ENCODE results near the gene MPND. TPM values are rescaled to one million over a fixed set of nuclear protein-coding genes. Genes with fewer than 3 reads are reported as not detected.

The MPND gene
- total RNA-seq, 4 donors from 2014 or later: 8.3 to 26.1 (median 20.8) TPM

DNA sequence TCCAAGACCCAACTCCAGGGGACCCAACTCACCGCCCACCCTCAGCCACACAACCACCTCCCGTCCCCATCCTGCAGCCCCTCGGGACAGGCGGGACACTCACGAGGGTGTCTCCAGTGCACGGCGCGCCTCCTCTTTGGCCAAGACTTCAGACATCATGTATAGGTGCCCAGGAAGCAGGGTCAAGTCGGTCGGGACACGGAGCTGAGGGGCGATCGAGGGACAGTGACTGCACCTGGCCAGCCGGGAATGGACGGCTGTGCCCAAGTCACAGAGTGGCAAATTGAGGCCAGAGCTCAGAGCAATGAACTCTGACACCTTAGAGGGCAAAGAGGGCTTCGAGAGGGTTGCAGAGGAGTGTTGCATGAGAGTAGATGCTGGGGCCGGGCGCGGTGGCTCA lies 13.5 kb upstream of the MPND start:
- TF ChIP-seq, protein P1, sequence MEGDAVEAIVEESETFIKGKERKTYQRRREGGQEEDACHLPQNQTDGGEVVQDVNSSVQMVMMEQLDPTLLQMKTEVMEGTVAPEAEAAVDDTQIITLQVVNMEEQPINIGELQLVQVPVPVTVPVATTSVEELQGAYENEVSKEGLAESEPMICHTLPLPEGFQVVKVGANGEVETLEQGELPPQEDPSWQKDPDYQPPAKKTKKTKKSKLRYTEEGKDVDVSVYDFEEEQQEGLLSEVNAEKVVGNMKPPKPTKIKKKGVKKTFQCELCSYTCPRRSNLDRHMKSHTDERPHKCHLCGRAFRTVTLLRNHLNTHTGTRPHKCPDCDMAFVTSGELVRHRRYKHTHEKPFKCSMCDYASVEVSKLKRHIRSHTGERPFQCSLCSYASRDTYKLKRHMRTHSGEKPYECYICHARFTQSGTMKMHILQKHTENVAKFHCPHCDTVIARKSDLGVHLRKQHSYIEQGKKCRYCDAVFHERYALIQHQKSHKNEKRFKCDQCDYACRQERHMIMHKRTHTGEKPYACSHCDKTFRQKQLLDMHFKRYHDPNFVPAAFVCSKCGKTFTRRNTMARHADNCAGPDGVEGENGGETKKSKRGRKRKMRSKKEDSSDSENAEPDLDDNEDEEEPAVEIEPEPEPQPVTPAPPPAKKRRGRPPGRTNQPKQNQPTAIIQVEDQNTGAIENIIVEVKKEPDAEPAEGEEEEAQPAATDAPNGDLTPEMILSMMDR (IDR thresholded peaks at IDR 0.05): no peak
- TF ChIP-seq POLR2A (IDR thresholded peaks at IDR 0.05): no peak
- no peak overlapping the region for H3K27ac ChIP-seq
- DNase-seq: no peak

DNA sequence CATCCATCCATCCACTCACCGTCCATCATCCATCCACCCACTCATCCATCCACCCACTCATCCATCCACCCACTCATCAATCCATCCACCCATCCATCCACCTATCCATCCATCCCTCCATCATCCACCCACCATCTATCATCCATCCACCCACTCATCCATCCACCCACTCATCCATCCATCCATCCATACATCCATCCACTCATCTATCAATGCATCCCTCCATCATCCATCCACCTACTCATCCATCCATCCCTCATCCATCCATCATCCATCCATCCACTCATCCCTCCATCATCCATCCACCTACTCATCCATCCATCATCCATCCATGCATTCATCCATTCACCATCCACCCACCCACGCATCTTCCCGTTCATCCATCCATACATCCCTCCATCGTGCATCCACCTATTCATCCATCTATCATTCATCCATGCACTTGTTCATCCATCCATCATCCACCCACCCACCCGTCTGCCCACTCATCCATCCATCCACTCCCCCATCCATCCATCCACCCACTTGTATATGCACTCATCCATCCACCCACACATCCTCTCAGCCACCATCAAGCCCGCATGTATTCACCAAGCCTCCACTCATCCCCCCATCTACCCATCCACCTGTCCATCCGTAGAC lies 8.3 kb upstream of the MPND start:
- H3K4me3 ChIP-seq: no peak overlapping the region
- no peak overlapping the region for H3K27ac ChIP-seq
- H3K36me3 ChIP-seq: peaks cover 0 to 5% (median 0%) of the 10 kb centered on the region in 3 donors
- H3K9me3 ChIP-seq: no peaks in the 10 kb centered on the region
- DNase-seq: no peak
- TF ChIP-seq, protein P1 (IDR thresholded peaks at IDR 0.05): no peak
- TF ChIP-seq POLR2A (IDR thresholded peaks at IDR 0.05): no peak
- peaks cover 0 to 17% (median 0%) of the 10 kb centered on the region in 4 donors for H3K4me1 ChIP-seq
- no peaks in the 10 kb centered on the region for H3K27me3 ChIP-seq

More for the DNA sequence above, 13.5 kb upstream of the MPND start:
- Histone ChIP-seq H3K36me3 (peaks cover 0 to 24% (median 0%) of the 10 kb centered on the region in 3 donors), H3K27me3 (no peaks in the 10 kb centered on the region), H3K4me3 (no peak overlapping the region), H3K9me3 (no peaks in the 10 kb centered on the region), H3K4me1 (peaks cover 0 to 20% (median 6%) of the 10 kb centered on the region in 4 donors)

DNA sequence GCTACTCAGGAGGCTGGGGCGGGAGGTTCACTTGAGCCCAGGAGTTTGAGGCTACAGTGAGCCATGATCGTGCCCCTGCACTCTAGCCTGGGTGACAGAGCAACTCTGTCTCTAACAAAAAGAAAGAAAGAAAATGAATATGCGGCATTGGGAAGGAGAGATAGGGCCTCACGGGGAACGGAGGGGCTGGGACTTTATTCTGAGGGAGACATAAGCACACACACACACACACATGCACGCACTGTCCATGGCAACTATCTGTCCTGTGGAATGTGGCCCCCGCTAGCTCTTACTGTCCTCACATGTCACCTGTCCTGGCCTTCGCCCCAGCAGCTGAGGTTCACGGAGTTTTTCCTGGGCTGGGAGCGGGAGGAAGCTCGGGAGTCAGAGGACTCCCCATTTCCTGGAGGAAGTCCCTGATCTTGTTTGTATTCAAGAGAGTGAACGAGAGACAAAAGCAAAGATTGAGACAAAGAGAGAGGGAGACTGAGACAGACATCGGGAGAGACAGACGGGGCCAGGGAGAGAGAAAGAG lies 5.4 kb upstream of the MPND start:
- peak overlapping the region; percentile 34 to 61 (median 45) for H3K4me3 ChIP-seq
- H3K9me3 ChIP-seq: no peaks in the 10 kb centered on the region
- no peaks in the 10 kb centered on the region for H3K27me3 ChIP-seq
- peak overlapping the region; percentile 53 to 91 (median 86) for H3K27ac ChIP-seq
- no peaks in the 10 kb centered on the region for H3K36me3 ChIP-seq
- DNase-seq: peak in 2 of 3 donors; percentile 74 to 80
- H3K4me1 ChIP-seq: peaks cover 0 to 27% (median 0%) of the 10 kb centered on the region in 4 donors
- TF ChIP-seq, protein P1 (IDR thresholded peaks at IDR 0.05): no peak
- peak; percentile 33 to 49 for TF ChIP-seq POLR2A (IDR thresholded peaks at IDR 0.05)

GRCh38 chr19:4338441-4339355 lies 4.7 kb upstream of the MPND start, which contains the start of gene STAP2:
STAP2 (minus strand) TSS chr19:4338827; CDS start chr19:4338753, 74 bp downstream.
- peak within 1 kb of the TSS; percentile 34 to 61 (median 45) for H3K4me3 ChIP-seq
- peak in 2 of 3 donors; percentile 81 to 87 for DNase-seq
- H3K9me3 ChIP-seq: no peaks in the 10 kb centered on the region
- H3K4me1 ChIP-seq: peaks cover 0 to 27% (median under 1%) of the 10 kb centered on the region in 4 donors
- peak within 1 kb of the TSS; percentile 53 to 91 (median 86) for H3K27ac ChIP-seq
- no peaks in the 10 kb centered on the region for H3K36me3 ChIP-seq
- TF ChIP-seq, protein P1 (IDR thresholded peaks at IDR 0.05): no peak
- TF ChIP-seq POLR2A (IDR thresholded peaks at IDR 0.05): peak; percentile 41 to 49
- H3K27me3 ChIP-seq: no peaks in the 10 kb centered on the region

DNA sequence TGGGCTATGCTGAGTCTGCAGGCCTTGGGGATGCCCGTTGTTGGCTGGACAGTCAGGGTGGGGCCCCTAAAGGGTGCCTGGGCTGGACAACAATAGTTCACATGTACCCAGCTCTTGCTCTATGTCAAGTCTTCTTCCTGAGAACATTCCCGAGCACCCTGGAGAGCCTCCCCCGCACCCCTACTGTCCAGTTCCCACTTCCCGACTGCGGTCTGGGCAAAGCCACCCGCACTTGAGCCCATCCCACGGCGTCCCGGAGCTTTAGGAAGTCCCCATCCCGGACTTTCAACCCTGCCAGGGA lies 1.1 kb upstream of the MPND start:
- Histone ChIP-seq H3K4me1 (peaks cover 0 to 39% (median 6%) of the 10 kb centered on the region in 4 donors), H3K4me3 (peak overlapping the region; percentile 48 to 96 (median 68)), H3K9me3 (no peaks in the 10 kb centered on the region)

More for the DNA sequence above, 1.1 kb upstream of the MPND start:
- Histone ChIP-seq H3K27ac (peak overlapping the region; percentile 85 to 99 (median 92)), H3K36me3 (peaks cover 0 to 13% (median 0%) of the 10 kb centered on the region in 3 donors), H3K27me3 (no peaks in the 10 kb centered on the region)
- DNase-seq: no peak
- peak in 1 of 2 donors; percentile 57 for TF ChIP-seq POLR2A (IDR thresholded peaks at IDR 0.05)
- TF ChIP-seq, protein P1 (IDR thresholded peaks at IDR 0.05): no peak

Data from Peyer's patch (tissue), 4 donors.